Activated T-cell treated with anti-CD3 and anti-CD28 coated beads for 24 hours (primary cell): ENCODE results near the gene COL5A1.

Experiments
- DNase-seq: peaks from one replicate; pipeline ENCODE4 v3.0.0-alpha.2; 2020; ENCODE audit warnings: low read depth

Gene COL5A1

DNA sequence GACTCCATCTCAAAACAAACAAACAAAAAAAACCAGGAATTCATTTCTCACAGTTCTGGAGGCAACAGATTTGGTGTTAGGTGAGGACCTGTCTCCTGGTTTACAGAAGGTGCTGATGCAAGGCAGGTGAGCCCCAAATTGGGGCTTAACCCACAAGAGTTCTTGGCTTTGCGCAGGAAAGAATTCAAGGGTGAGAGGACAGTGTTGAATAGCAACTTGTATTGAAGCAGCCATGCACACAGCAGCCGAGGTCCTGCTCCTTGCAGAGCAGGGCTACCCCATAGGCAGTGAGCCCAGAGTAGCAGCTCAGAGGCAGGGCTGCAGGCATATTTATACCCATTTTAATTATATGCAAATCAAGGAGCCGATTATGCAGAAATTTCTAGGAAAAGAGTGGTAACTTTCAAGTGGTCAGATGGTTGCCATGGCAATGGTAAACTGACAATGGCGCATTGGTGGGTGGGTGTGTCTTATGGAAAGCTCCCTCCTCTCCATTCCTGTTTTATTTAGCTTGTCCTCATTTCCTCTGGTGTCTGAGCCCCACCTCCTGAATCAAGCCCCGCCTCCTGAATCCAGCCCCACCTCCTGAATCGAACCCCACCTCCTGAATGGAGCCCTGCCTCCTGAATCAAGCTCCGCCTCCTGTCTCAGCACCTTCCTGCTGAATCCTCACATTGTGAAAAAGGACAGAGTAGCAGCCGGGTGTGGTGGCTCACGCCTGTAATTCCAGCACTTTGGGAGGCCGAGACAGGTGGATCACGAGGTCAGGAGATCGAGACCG, 34.5 kb upstream of the COL5A1 start:
- DNase-seq: no peak

DNA sequence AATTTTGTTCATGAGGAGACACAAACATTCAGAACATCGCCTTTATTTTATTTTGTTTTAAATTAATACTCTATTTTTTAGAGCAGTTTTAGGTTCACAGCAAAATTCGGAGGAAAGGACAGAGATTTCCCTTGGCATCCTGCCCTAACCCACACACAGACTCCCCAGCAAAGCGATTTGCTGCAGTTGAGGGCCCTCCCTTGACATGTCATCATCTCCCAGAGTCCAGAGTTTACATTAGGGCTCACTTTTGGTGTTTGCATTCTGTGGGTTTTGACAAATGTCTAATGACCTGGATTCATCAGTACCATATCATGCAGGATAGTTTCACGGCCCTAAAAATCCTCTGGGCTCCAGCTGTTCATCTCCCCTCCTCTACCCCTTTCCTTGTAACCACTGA, 33.6 kb upstream of the COL5A1 start:
- DNase-seq: no peak

DNA sequence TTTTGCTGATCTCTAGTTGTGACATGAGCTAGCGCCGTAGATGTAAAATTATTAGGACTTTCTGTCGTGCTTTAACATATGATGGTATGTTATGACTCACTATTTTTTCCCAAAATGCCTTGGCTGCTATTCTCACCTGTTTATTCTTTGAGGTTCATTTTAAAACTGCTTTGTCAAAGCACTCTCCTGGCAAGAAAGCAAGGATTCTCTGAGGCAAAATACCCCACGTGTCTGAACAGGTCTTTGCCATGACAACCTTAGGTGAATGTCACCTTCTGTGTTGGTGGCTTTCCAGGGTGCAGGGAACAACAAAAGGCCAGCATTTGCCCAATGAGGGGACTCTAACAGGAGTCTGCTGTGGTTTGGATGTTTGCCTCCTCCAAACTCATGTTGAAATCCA, 30.6 kb upstream of the COL5A1 start:
- no peak for DNase-seq

DNA sequence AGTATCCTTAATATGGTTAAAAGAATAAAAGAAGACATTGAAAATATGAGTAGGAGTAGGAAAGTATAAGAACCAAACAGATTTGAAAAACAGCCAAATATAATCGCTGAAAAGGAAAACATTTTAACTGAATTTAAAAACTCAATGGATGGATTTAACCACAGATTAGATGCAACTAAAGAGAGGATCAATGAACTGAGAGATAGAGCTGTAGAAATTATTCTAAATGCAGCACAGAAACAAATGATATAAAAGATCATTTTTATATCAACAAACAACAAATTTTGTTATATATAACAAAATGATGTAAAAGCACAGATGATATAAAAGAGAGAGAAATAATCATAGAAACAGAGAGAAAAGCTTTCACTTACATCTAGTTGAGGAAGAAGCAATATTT, 29.3 kb upstream of the COL5A1 start:
- DNase-seq: no peak

DNA sequence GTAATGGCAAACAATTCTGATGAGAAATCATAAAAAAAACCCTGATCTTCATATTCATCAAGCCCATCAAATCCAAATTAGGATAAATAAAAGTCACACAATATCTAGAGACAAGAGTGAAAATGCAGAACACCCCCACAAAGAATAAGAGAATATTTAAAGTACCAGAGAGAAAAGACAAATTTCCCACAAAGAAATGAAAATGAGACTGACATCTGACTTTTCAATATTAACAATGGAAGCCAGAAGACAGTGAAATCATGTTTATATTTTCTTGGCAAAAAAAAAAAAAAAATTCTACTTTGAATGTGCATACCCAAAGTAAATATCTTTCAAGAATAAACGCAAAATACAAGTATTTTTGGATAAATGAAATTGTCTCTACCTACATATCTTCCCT, 28.9 kb upstream of the COL5A1 start:
- DNase-seq: no peak

DNA sequence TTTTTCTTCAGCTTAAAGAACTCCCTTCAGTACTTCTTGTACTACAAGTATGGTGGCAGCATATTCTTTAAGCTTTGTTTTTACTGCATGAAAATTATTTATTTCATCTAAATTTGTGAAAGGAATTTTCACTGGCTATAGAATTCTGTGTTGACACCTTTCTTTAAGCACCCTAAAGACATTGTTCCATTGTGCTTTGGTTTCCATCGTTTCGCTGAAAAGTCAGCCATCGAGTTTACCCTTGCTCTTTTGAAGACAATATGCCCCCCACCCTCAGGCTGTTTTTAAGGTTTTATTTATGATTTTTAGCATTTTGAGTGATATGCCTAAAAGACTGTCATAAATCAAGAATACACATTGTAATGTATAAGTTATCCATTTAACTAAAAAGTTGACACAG, 27.3 kb upstream of the COL5A1 start:
- no peak for DNase-seq

DNA sequence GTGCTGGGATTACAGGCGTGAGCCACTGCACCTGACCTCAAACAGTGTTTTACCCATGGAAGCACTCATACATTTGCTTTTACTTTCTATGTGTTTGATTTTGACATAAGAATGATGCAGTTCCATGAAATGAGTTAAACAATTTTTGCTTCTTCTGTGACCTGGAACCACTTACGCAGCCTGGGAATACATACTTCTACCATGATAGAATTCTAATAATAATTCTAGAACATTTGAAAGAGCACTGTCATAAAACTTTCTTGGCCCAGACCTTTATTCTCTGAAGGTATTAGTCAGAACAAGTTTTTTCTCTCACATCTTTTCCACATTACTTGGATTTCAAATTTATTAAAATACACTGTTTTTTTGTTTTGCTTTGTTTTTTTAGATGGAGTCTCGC, 25.3 kb upstream of the COL5A1 start:
- no peak for DNase-seq

DNA sequence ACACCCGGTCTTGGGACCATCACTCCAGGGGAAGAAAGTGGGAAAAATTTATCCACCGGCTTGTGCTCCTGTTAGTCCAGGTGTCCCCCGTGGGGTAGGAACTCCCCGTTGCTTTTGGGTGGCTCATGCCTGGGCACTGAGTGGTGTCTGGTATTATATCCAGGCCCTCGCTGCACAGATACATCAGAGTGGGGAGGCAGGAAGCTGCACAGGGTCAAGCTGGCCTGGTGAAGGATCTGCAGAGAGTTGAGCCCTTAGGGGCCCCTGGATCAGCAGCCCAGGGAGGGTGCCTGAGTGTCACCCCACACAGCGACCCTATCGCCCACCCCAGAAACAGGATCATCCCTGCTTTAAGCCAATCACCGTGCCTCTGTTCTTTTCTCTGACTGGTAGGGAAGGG, 24.4 kb upstream of the COL5A1 start:
- DNase-seq: no peak

DNA sequence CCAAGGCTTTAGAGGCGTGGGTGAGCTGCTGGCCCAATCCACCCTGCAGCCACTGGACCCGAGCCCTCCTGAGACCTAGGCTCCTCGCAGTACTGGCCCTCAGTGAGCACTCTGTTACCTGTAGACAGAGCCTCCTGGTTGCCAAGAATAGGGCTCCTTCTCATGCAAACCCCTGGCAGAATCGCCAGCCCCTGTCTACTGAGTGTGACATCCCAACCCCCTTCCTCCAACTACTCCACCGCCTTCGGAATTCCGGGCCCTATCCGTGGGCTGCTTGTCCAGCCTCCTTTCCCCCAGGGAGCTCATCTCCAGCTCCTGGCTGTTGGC, 23.8 kb upstream of the COL5A1 start:
- DNase-seq: no peak

DNA sequence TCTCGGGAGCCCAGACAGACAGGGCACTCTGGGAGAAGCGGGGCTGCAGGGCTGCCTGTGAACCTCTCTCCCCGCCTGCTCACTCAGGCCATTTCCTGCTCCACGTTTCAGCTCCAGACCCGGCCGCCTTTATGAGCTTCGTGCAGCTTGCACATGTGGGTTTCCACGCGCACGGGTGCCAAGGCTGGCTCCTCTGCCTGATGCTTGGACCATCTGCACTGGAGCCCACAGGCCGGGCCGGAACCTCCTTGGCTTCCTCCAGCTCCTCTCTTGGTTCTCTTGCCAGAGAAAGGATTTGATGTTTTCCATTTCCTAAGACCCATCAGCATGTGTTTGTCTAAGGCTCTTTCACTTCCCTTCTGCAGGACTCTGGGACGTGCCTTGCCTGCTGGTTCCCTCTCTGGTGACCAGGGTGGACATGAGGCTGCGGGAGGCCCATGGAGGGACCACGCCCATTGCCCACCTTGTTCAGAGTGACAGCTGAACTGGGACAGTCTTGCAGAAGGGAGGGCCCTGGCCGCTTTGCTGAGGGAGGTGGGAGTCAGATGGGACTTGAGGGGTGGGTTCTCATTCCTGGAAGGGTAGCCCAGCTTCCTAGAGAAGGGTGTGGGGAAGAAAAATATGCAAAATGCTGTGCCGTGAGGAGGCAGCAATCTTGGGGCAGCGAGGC, 23.3 kb upstream of the COL5A1 start:
- DNase-seq: no peak

DNA sequence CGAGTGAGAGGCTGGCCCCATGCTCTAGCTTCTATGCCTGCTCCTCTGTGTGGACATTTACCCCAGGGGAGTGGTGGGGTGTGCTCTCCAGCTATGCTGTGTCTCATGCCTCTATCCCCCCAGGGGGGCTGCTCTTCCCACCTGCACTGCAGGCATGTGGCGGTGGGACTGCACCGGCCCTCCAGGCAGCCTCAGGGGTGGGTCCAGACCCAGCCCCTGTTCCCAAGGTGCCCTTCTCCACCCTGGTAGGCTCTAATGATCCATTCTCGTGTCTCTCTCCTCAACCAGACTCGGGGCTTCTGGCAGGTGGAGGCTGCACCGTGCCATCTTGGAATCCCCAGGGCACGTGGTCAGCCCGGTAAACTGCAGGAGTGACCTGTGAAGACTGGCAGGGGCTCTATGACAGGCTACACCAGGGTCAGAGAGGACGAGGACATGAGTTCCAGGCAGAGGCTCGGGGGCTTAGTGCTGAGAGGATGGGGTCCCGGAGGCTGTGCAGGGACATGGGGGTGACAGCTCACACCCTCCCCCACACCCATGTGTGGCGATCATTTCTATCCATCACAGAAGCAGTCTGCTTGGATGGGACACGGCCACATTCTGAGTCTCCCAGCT, 22.7 kb upstream of the COL5A1 start:
- DNase-seq: no peak

DNA sequence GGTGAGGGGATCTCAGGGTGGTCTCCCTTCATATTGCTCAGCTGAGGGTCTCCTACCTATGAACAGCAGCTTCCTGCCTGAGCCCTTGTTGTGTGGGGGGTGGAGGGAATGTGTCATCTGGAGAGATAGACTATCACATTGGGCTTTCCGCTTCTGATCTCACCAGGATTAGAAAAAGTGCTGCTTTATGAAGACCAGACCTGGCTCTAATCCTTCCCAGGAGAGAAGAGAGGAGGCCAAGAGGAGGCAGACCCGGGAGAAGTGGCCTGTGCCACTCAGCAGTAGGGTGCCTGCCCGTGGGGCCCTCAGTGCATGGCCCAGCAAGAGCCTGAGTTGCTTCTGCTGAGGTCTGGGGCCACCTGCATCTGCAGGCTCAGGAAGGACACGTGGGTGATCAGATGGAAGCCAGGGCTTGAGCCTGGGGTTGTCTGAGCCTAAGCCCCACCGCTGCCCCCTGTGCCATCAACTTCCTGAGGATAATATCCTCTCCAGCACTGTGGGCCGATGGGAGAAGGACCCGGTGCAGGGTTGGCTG, 22.1 kb upstream of the COL5A1 start:
- no peak for DNase-seq

DNA sequence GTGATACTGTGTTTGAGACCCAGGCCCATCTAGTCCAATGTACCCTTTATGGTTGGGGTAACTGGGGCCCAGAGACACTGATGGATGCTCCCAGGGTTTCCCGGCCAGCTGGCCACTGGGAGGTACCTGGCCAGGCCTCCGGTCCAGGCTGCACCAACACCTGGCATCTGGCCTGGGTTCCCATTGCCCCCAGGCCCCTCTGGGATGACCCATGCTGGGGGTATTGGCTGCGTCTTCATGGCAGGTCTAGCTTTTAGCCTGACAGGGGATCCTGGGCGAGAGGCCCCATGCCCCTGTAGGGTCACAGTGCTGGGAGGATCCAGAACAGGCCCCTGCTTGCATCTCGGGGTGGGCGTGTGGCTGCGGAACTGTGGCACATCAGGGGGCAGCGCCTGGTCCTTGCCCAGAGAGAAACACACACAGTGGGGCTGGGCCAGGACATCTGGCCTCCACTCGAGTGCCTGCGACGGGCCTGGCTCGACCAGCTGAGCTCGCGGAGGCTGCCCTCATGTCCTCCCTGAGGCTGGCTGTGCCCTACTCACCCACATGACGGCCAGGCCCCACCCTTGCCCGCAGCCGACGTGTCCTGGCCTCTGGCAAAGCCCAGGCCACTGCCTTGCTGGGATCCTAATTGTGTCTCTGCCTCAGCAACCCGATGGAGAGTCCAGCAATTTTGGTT, 21.5 kb upstream of the COL5A1 start:
- DNase-seq: no peak

DNA sequence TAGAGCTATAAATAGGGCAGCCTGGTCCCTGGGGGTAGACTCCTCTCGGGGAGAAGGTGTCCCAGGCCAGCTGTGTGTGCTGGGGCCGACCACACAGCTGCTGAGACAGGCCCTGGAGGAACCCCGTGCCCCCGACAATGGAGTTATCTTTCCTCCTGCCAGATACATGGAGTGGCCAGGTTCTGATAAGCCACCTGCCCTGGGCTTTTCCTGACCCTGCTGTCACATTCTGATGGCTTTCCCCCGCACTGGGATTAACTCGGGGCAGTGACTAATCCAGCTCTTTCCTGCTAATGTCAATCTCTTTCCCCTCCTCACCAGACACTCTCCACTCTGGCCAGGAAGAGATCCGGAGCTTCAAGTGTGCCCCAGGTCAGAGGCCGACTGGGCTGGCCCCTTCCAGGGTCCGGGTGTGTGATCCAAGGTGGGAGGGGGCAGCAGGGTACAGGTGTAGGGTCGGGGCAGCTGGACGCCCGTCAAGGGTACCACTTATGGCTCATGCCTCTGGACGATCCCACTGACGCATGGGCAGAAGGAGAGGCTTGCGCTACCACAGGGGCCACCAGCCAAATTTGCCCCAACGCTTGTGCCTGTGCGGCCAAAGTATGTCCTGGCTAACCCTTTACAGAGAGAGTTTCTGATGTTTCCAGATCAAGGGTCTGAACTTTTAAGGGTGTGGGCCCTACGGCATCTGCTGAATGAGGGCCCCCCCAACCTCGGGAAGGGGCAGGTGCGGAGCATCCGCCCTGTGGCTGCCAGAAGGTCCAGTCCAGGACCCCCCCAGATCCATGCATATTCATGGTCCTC, 20.6 kb upstream of the COL5A1 start:
- DNase-seq: no peak

DNA sequence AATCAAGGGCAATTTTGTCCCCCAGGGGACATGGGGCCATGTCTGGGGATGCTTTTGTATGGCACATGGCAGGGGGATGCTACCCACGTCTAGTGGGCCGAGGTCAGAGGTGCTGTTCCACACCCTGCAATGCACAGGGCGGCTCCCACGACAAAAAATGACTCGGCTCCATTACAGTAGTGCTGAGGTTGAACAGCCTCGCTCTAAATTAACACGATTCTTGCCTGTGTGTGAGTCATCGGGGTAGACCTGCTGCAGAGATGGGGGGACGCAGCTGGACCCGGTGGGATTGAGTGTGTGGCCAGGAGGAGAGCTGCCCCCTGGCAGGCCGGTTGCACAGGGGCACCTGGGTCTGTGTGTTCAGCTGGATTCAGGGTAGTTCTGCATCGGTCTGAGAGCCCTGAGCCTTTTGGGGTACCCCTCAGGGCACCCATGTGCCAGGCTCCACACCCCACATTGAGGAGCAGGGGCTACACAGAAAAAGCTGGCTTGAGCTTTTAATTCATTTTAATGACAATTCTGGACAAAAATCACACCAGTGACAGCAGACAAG, 20.0 kb upstream of the COL5A1 start:
- DNase-seq: no peak

DNA sequence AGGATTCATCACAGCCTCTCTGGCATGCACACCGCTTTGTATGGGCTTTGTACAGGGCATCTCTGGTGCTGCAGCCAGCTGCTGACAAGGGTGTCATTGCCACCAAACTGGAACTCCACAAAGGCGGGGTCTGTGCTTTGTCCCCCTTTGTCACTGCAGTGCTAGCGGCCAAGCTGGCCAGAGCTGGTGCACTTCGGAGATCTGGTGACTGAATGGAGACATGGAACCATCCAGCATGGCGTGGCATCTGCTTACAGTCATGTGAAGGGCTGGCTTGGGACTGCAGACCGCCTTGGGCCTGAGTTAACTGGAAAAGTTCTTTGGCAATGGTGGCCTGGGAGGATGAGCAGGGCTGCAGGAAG, 18.7 kb upstream of the COL5A1 start:
- no peak for DNase-seq

DNA sequence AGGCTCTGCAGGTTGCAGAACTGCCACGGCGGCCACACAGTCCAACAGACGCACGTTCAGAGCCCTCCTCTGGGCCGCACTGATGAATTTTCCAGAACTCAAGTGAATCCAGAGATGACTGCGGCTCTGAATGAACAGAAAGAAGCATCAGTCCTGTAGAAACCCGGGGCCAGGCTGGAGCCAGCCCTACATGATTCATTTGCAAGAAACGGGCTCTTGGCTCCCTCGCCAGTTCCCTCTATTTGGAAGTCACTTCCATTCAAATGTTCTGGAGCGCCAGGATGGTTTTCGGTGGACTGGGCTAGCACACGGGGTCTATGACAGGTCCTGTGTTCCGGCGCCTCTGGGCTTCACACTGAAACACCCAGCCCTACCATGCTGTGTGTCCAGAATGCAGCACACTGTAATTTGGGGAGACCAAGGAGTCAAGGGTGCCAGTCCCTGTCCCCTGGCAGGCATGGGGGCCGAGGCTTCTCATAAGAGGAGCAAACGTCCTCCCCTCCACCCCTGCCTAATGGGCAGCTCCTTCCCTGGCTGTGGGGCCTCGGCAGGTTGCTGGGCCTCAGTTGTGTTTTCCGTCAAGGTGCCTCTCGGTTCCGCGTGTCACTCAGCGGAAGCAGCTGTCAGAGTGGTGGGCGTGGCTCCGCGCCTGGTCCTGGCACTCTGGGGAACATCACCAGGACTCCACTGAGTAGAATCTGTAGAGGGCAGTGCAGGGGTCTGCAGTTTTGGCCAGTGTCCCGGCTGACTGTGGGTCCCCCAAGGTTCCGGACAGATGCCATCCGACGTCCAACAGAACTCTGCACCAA, 18.1 kb upstream of the COL5A1 start:
- no peak for DNase-seq

DNA sequence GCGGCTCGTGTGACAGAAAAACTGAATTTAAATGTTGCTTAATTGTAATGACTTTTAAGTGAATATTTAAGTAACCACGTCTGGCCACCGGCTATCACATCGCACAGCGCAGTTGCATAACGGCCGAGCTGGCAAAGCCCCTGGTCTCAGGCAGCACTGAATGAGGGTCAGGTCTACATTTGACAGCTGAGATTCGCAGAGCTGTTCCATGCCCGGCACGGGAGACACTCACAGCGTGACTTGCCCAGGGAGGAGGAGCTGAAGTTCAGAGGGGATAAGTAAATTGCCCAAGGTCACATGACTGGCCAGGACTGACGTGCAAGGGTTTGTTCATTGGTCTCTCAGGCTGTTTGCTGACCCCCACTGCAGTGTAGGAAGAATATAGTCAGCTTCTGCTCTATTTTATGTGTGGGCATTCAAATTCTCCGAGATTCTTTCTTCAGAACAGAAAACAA, 17.4 kb upstream of the COL5A1 start:
- no peak for DNase-seq

DNA sequence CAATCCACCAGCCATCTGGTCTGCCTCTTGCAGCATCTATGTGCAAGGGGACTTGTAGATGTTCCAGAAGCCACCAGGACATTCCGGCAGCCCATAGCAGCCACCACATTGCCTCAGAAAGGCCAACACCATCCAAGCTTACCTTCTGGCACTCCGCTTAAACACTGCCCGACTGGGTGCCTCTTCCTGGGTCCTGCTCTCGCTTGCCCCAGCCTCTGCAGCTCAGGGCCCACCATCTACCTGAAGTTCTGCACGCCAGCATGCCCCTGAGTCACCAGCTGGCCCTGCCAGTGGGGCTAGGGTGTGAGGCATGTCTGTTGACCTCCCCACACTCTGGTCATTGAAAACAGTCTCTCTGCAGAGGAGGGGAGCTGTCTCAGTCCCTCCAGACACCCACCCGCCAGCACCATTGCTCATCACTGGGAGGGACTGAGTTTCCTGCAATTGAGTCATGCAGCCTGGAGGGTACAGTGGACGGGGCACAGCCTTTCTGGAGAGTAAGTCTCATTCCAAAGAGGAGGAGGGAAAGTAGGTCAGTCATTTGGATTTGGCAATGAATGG, 16.9 kb upstream of the COL5A1 start:
- no peak for DNase-seq

DNA sequence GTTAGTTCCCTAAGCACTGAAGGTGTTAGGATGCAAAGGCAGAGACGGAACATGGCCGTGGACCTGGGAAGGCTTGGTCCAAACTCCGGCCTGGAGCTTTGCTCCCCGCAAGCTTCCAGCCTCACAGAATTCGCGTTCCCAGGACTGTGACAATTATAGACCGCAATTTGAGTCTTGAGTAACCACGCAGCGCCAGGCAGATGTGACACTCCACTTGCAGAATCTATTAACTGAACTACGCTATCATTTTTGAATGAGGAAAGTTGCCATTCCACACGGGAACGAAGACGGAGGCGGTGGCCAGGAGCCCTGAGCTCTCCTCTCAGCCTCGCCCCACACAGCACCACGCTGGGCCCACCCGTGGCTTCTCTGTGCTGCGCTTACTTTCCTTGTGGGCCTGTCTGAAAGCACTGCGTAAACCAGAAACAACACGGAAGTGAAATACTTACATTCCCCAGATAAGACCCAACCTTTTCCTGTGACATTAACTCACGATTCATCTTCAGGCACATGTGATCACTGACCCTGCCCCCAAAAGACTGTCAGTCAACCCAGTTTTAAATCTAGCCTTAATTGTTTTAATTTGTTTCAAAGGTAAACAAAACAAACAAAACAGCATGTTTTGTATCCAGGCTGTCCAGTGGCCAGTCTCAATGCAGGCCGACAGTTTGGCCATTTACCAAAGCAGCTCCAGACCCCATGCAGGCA, 16.1 kb upstream of the COL5A1 start:
- no peak for DNase-seq
